ENCODE data around the gene TRDN.

DNA sequence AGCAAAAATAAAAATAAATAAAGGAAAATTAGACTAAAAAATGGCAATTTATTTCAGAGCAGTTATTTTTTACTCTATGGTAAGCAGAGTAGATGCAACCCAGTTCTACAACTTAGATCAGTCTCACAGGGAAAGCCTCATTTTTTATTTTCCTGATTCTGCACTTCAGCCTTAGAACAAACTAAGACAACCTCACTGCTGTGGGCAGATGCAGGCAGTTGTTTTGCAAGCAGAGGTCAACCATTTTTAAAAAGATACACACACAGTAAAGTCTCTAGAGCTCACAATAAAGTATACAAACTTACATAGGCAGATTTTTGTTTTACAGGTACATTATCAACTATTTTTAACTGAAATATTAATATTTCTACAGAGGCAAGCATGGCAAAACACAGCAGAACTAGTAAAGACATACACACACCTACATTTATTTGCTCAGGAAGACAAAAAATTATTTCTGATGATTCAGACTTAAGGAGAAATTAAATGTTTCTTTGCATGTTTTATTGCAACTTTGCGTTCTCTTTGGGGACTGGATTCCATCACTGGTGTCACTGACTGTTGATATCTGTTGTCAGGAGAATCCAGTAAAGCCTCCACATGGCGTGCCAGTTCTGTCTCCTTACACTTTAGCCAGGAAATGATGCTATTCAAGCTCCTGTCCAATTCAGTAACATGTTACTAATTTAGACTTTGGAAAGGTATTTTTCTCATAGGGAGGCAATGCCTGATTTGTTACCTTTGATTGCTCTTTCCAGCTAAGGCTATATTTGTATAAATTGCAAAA lies 102.7 kb downstream of the TRDN start:
- TF ChIP-seq, protein P1, sequence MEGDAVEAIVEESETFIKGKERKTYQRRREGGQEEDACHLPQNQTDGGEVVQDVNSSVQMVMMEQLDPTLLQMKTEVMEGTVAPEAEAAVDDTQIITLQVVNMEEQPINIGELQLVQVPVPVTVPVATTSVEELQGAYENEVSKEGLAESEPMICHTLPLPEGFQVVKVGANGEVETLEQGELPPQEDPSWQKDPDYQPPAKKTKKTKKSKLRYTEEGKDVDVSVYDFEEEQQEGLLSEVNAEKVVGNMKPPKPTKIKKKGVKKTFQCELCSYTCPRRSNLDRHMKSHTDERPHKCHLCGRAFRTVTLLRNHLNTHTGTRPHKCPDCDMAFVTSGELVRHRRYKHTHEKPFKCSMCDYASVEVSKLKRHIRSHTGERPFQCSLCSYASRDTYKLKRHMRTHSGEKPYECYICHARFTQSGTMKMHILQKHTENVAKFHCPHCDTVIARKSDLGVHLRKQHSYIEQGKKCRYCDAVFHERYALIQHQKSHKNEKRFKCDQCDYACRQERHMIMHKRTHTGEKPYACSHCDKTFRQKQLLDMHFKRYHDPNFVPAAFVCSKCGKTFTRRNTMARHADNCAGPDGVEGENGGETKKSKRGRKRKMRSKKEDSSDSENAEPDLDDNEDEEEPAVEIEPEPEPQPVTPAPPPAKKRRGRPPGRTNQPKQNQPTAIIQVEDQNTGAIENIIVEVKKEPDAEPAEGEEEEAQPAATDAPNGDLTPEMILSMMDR (IDR thresholded peaks at IDR 0.05) = no peak
- TF ChIP-seq POLR2A (IDR thresholded peaks at IDR 0.05) = no peak
